DND-41 (cell line): ENCODE measurements around the gene HECW1.

Experiments
- CTCF ChIP-seq: IDR thresholded peaks from 2 replicates; pipeline ENCODE4 v1.5.1; 2012; ENCODE audit warnings: borderline replicate concordance, low read length, moderate library complexity, mild to moderate bottlenecking; ENCODE audit not compliant: poor library complexity, severe bottlenecking; ENCODE audit errors: extremely low read depth
- EZH2 ChIP-seq: IDR thresholded peaks from 3 replicates; pipeline ENCODE4 v1.6.1; 2012; ENCODE audit warnings: borderline replicate concordance, low read depth, mild to moderate bottlenecking, moderate library complexity, low read length, inconsistent platforms; ENCODE audit not compliant: severe bottlenecking

GRCh38 chr7:43215061-43215460, 102.6 kb downstream of the HECW1 start:
- TF ChIP-seq EZH2: no peak
- no peak for TF ChIP-seq CTCF
